NCI-H2081 treated with DMSO at 0.1 percent for 48 hours (cell line): ENCODE results near the gene ENTPD8.

ENCODE experiments used
- DNase-seq: peaks from one replicate; lab custom pipeline; 2025; lab: John Stamatoyannopoulos, UW

ENTPD8 gene

GRCh38 chr9:137431416-137431931 lies 9.7 kb downstream of the ENTPD8 start:
- no peak for DNase-seq

- no peak for DNase-seq
These were observed 10.3 kb downstream of the ENTPD8 start for GRCh38 chr9:137430723-137431415.

GRCh38 chr9:137429974-137430722 lies 11.0 kb downstream of the ENTPD8 start:
- DNase-seq: no peak

- DNase-seq: no peak
These were observed 11.6 kb downstream of the ENTPD8 start for GRCh38 chr9:137429546-137429890.

GRCh38 chr9:137428841-137429545 lies 12.2 kb downstream of the ENTPD8 start:
- DNase-seq: no peak

DNA sequence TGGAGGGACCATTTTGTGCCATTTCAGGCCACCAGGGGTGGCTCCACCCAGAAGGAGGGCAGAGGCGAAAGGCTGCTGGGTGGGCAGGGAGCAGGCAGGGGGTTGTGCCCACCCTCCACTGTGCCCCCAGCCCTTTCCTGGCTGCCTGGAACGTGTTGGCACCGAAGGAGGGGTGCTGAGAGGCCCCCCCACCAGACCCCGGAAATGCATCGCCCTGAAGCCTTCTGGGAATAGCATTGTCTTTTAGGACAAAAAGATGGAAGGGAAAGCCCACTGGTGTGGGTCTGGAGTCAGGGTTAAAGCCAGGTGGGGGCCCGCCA lies 12.9 kb downstream of the ENTPD8 start:
- DNase-seq: no peak

DNA sequence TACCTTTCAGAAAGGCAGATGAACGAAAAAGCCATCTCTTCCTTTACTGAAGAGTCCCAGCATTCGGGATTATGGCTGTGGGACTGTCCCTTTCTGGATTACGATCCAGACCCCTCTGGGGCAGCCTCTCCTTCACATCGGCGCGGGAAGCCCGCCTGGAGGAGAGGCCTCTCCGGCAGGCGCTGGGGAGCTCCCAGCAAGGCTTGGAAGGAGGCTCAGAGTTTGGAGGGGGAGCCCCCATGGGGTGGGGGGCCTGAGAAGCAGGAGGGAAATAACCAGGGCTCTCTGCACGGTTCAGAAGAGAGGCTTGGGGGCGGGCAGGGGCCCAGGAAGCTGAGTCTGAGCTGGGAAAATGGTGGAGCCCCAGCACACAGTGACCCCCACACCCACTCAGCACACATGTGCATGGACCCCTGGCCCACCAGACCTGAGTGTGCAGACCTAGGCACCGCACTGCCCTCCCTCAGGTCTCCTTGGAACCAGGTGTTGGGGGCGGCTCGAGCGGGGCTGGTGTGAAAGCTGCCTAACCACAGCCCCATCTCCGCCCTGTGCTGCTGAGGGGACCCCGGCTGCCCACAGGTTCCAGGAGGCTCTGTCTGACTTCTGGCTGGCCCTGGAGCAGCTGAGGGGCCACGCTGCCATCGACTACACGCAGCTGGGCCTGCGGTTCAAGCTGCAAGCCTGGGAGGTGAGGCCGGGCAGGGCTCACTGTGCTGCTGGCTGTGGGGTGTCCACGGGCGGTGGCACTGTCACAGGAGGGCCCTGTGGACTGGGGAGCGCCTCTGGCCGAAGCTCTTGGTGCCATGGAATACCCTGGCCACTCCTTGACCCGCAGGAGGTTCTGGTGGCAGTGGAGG lies 13.5 kb downstream of the ENTPD8 start:
- DNase-seq: no peak

DNA sequence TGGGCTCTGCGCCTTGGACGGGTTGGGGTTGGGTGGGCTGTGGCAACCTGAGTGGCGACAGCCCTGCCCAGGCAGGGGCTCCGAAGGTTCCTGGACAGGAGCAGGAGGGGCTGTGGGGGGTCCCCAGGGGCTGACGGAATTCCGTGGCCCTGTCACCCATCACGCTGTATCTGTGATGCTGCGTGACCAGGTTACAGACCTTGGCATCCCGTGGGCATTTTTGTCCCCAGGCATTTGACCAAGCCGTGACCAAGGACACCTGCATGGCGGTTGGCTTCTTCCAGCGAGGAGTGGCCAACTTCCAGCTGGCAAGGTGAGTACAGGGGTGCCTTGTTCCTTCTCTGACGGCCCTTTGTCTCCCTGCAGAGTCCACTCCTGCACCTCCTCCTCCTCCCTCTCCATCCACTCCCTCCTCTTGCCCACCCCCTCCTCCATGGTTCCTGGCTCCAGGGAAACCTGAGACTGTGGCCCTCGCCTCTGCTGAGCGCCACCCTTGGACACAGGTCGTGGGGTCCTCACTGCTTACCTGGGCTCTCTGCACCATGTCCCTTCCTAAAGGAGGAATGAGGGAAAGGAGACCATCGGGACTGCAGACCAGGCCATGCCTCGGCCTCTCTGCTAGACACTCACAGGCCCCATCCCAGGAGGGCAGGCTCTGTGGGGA lies 15.0 kb downstream of the ENTPD8 start:
- DNase-seq: no peak

GRCh38 chr9:137423514-137424291 lies 17.5 kb downstream of the ENTPD8 start:
- DNase-seq: no peak

DNA sequence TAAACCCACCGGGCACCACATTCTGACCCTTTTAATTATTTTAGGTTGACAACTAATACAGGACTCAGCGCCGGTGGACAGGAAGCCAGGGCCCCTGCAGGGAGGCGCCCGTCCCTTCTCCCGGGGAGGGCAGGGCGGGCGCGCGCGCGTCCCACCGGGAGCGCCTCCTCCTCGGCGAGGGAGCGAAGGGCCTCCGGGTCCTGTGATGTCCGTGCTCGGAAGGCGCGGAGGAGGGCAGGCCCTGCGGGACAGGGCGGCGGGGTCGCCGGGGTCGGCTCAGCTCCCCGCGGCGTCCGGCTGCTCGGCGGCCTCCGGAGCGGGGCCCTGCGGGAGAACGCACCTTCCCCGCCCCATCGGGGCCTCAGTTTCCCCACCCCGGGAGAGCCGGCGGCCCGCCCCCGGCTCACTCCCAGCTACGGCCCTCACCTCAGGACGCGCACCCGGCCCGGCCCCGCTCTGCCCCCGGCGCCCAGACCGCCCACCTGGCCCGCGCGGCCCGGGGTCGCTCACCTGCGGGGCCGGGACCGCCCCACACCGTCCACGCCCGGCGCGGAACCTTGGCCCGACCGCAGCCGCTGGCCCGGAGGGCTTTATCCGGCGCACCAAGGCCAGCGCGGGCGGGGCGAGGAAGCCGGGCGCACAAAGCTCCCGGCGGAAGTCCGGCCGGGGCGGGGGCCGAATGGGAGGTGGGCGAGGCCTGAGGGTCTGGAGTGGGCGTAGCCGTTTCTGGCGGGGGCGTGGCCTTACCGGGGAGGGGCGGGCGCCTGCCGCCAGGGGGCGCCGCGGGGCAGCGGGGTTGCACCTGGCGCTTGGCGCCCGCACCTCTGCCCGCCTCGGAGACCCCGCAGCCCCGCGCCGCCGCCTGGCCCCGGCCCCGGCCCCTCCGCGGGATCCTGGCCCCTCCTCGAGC lies 18.3 kb downstream of the ENTPD8 start, which contains the start of the genes EXD3 and NOXA1:
TSS of gene EXD3 (minus strand) at position 559 of the 910 bp plus-strand sequence. CDS start 27,805 bp downstream, outside the sequence.
TSS of gene NOXA1 (plus strand) at position 790 of the 910 bp plus-strand sequence. CDS start 137 bp downstream, outside the sequence.
- DNase-seq: peak; percentile 65

DNA sequence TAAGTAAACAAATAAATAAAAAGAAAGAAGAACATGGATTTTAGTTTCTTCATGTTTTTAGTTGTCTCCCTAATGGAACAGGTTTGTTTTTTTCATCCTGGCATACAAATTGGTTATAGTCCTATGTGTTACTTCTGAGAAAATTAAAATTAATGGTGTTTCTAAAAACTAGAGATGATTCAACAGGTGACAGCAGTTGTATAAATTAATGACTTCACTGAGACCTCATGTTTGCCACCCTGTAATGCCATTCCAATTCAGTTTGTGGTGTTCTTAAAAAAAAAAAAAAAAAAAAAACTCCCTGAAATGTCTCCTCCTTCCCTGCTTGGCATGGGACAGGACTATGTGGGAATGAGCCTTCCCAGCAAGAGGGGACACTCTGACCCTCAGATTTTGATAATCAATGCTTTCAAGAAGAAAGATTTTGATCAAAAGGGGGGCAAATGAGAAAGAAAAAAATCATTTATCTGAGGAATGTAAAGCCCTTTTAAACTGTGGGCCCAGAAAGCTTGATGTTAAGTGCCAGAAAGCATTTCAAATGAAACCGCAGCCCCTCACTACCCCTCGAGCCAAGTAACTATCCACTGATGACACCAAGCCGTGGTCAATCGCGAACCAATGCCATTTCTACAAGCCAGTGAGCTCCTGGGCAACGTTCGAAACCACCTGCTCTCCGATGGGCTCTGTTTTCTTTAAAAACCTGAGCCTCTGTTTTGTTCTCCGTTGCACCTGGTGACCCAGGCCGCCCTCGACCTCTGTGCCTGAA lies 19.1 kb downstream of the ENTPD8 start:
- DNase-seq: no peak

- DNase-seq: no peak
These were observed 23.8 kb downstream of the ENTPD8 start for GRCh38 chr9:137417161-137418021.

GRCh38 chr9:137416563-137417151 lies 24.5 kb downstream of the ENTPD8 start:
- no peak for DNase-seq

GRCh38 chr9:137416006-137416562 lies 25.1 kb downstream of the ENTPD8 start:
- no peak for DNase-seq

GRCh38 chr9:137415451-137415850 lies 25.7 kb downstream of the ENTPD8 start:
- DNase-seq: no peak

- DNase-seq: no peak
These were observed 28.7 kb downstream of the ENTPD8 start for GRCh38 chr9:137412431-137412830.
